Thyroid gland (tissue), 4 donors: Measurements from ENCODE around the gene EN2.

ENCODE experiments used
- CTCF ChIP-seq, 6 experiments: fragments of 200-600 bp in 3 of 6; fragments of 450-650 bp in 3 of 6; sonication (generic) in 3 of 6; IDR thresholded peaks; one replicate each; pipeline ENCODE4 v1.5.1; 2016 to 2019; ENCODE audit warnings: antibody characterized with exemption in 6 of 6, mild to moderate bottlenecking in 2 of 6, inconsistent platforms in 1 of 6, moderate library complexity in 1 of 6
- POLR2A ChIP-seq, 2 donors: fragments of 450-650 bp; IDR thresholded peaks; one replicate each; pipeline ENCODE4 v1.6.1; 2017; ENCODE audit warnings: antibody characterized with exemption in 2 of 2, mild to moderate bottlenecking in 2 of 2, moderate library complexity in 1 of 2

GRCh38 chr7:155414547-155415492 lies 43.1 kb upstream of the EN2 start:
- TF ChIP-seq CTCF (IDR thresholded peaks at IDR 0.05) (no peak), POLR2A (IDR thresholded peaks at IDR 0.05) (no peak)
